ENCODE results near the gene EMILIN3. TPM values are rescaled to one million over a fixed set of nuclear protein-coding genes. Genes with fewer than 3 reads are reported as not detected.
A peak's percentile ranks its signal among the peaks of the same experiment; 100 is the strongest.
"Not testable (repeated sequence)": the region's sequence is repeated elsewhere in the genome, so short reads cannot be mapped to it uniquely, and the experiment has no call there.

EMILIN3 gene
- total RNA-seq, 2 experiments from 2014 or later: not detected

DNA sequence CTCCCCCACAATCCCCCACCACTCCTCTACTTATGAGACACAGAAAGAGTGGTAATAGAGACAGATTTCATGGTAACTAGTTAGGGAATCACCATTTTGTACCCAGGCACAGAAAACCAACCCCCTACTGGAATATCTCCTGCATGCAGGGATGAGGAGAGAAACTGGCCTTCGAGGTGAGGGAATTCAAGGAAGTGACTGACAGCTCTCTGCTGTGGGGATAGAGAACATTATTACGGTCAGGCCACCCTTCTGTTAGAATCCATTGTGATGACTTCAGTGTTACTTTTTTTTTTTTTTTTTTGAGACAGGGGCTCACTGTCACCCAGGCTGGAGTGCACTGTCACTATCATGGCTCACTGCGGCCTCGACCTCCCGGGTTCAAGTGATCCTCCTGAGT lies 39.4 kb downstream of the EMILIN3 start:
- peaks cover 18% of the 10 kb centered on the region for H3K4me1 Mint-ChIP-seq
- POLR2A ChIA-PET: no interaction called here
- ATAC-seq (ENCODE audit: low read depth) (no peak), DNase-seq (no peak)
- H3K27me3 Mint-ChIP-seq: peaks cover 2% of the 10 kb centered on the region
- no peaks in the 10 kb centered on the region for H3K36me3 Mint-ChIP-seq
- no peaks in the 10 kb centered on the region for H3K9me3 Mint-ChIP-seq
- no peak overlapping the region for H3K4me3 Mint-ChIP-seq
- H3K27ac Mint-ChIP-seq: no peak overlapping the region

DNA sequence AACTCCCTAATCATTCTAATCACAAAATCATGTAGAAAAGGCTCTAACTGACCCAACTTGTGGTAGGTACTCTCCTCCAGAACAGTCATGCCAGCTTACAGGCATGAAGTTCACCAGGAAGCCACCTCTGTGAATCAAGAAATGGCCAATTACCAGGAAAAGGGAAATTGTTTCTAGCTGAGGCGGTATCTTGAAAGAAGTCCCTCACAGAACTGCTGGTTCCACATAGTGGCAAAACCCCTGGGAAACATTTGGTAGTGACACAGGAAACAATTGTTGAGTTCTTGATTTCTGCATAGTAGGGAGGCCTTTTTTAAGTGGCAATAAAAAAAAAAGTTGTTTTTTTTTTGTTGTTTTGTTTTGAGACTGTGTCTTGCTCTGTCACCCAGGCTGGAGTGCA lies 45.6 kb downstream of the EMILIN3 start:
- peaks cover 16% of the 10 kb centered on the region for H3K4me1 Mint-ChIP-seq

DNA sequence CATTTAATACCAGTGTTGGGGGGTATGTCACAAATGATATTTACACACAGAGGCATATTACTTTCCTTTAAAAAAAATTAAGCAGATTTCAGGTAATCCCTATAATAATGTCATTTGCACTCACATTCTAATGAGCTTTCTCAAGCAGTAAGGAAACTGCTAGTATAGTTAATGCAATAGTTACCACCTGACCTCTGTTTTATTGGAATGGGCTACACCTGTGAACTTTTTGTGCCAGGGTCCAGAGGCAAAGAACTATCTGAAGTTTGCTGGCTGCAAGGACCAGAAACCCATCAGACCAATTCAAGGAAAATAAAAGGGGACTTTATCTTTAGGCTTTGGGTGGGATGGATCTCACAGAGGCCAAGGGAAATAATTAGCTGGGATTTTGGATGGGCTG lies 46.2 kb downstream of the EMILIN3 start:
- no peak for DNase-seq
- Mint-ChIP-seq H3K36me3 (peaks cover 1% of the 10 kb centered on the region), H3K4me3 (no peak overlapping the region), H3K9me3 (no peaks in the 10 kb centered on the region), H3K4me1 (peaks cover 19% of the 10 kb centered on the region), H3K27me3 (peaks cover 4% of the 10 kb centered on the region), H3K27ac (no peak overlapping the region)
- ATAC-seq (ENCODE audit: low read depth): no peak
- POLR2A ChIA-PET: no interaction called here

More for the DNA sequence above, 45.6 kb downstream of the EMILIN3 start:
- Mint-ChIP-seq H3K27me3 (peaks cover 4% of the 10 kb centered on the region), H3K36me3 (peaks cover 1% of the 10 kb centered on the region), H3K9me3 (no peaks in the 10 kb centered on the region), H3K4me3 (no peak overlapping the region), H3K27ac (no peak overlapping the region)
- no peak for ATAC-seq (ENCODE audit: low read depth)
- POLR2A ChIA-PET: no interaction called here
- DNase-seq: no peak

DNA sequence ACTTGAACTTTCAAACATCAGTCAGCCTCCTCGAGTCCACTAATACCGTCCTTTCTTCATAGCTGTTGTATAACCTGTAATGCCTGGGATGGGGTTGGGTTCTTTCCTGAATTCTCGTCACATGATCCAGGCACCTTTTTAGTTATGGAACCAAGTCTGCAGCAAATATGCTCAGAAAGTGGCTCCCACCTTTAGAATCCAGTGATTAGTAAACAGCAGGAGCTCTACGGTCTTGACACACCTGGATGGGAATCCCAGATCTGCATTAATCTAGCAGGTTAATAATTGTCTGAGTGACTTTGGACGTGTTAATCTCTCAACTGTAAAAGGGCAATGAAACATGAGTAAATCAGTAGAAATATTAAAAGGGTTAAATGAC lies 48.4 kb downstream of the EMILIN3 start:
- Mint-ChIP-seq H3K4me3 (peak overlapping the region; percentile 41), H3K4me1 (peaks cover 22% of the 10 kb centered on the region), H3K27me3 (peaks cover 4% of the 10 kb centered on the region), H3K27ac (peak overlapping the region; percentile 27), H3K9me3 (no peaks in the 10 kb centered on the region), H3K36me3 (peaks cover 1% of the 10 kb centered on the region)
- POLR2A ChIA-PET: interaction anchor here (2.0 kb wide), 1 partner anchor 181 kb away, joined by 8 read pairs; the partner anchor contains the start of gene PLCG1
- DNase-seq: no peak
- ATAC-seq (ENCODE audit: low read depth): no peak

DNA sequence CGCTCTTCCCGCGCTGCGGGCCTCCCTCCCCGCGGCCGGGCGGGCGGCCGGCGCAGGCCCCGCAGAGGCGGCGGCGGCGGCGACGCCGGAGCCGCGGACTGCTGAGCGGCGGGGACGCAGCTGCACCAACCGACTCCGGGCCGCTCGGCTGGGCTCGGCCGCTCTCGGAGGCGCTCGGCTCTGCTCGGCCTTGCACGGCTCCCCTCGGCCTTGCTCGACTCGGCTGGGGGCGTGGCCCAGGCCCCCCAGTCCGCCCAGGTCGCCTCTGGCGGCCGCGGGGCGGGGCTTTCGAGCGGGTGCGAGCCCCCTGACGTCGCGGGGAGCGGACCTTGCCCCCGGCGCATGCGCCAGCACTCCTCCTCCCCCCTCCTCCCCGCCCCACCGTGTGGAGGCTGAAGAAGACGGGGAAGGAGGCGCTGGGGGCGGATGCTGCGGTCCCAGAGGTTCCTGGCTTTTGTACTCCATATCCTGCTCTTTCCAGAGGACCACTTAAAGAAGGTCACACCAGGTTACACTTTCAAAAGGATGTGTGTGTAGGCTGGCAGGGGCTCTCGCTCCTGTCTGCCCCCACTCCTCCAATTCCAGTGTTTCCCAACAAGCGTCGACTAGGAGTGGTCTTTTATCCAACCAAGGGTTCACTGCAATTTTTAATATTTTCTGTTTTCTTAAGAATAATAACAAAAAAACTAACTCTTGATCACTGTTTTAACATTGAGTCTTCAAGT lies 48.9 kb downstream of the EMILIN3 start, which contains the start of gene ZHX3:
Gene ZHX3, minus strand, starts transcription at position 186 of the 725 bp plus-strand sequence. CDS start 112,815 bp downstream, outside the sequence.
- peak; percentile 99 for DNase-seq
- POLR2A ChIA-PET: interaction anchor here (0.7 to 2.0 kb wide), 2 partner anchors 170 to 180 kb away, joined by 3 to 8 read pairs; partner anchors contain the start of gene PLCG1
- Mint-ChIP-seq H3K4me1 (peaks cover 22% of the 10 kb centered on the region), H3K4me3 (peak within 1 kb of the TSS; percentile 87), H3K27ac (peak within 1 kb of the TSS; percentile 85), H3K27me3 (peaks cover 2% of the 10 kb centered on the region), H3K36me3 (peaks cover 1% of the 10 kb centered on the region), H3K9me3 (no peaks in the 10 kb centered on the region)
- ATAC-seq (ENCODE audit: low read depth): peak; percentile 99

DNA sequence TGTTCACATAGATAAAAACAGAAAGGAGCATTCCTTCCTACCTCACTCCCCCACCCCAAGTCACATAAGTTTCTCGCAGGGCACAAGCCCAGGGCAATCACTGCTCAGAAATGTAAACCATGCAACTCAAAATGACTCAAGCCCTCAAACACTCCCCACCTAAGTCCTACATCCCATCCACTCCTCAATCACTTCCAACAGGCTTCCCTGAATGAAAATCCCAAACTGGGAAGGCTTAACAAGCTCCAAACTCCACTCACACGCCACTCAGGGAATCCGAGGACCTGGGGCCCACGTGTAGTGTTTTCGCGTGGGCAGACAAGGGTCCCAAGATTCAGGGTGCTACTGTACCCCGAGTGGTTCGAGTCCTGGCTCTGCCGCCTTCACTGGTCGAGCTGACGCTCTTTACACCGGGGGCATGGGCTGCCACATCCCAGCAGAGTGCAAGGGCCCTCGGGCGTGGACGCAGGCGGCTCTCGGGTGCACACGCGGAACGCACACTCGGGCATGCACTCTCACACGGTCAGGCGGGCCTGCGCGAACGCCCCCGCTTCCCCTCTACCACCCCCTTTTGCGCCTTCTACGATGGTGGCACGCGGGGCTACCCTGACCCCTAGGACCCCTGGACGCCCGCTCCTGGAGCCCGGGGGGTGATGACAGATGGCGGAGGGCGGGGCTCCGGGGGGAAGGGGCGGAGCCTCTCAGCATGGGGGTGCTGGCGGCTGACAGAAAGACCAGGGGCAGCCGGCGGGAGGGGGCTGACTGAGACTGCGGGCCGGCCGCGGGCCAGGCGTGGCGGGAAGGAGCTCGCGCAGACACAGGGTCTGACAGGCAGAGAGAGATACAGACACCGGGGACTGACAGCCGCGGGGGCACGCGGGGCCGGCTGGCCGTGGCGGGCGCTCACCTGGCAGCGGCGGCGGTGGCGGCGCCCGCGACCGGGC lies 49.7 kb downstream of the EMILIN3 start:
- peak; percentile 55 for ATAC-seq (ENCODE audit: low read depth)
- Mint-ChIP-seq H3K27ac (peak overlapping the region; percentile 85), H3K9me3 (no peaks in the 10 kb centered on the region), H3K27me3 (peaks cover 2% of the 10 kb centered on the region), H3K36me3 (peaks cover 1% of the 10 kb centered on the region), H3K4me3 (peak overlapping the region; percentile 87), H3K4me1 (peaks cover 22% of the 10 kb centered on the region)
- peak; percentile 79 for DNase-seq
- POLR2A ChIA-PET: interaction anchor here (0.7 to 2.0 kb wide), 3 partner anchors 10 to 179 kb away, joined by 3 to 8 read pairs (median 5); partner anchors contain the start of gene PLCG1

DNA sequence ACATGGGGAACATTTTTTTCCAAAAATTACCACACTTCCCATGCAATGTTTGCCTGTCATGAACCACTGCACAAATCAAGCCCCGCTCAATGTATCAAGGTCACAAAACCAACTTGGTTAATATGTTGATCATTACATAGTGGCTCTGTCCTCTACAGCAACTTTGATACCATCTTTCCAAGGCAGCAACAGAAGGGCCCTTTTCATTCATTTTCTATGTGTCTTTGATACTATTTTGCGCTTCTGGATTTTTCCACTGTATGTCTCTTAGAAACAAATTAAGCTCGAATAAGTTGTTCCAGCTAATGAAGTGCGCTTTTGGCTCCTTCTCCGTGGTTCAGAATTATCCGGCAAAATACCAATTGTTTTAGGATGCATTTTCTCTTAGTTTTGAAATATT lies 50.6 kb downstream of the EMILIN3 start:
- Mint-ChIP-seq H3K4me3 (peak overlapping the region; percentile 87), H3K9me3 (no peaks in the 10 kb centered on the region), H3K27ac (no peak overlapping the region), H3K4me1 (peaks cover 23% of the 10 kb centered on the region), H3K27me3 (peaks cover 2% of the 10 kb centered on the region), H3K36me3 (peaks cover 1% of the 10 kb centered on the region)
- ATAC-seq (ENCODE audit: low read depth) (no peak), DNase-seq (no peak)
- POLR2A ChIA-PET: interaction anchor here (1.1 kb wide), 1 partner anchor 10 kb away, joined by 5 read pairs; no protein-coding TSS in a partner anchor

DNA sequence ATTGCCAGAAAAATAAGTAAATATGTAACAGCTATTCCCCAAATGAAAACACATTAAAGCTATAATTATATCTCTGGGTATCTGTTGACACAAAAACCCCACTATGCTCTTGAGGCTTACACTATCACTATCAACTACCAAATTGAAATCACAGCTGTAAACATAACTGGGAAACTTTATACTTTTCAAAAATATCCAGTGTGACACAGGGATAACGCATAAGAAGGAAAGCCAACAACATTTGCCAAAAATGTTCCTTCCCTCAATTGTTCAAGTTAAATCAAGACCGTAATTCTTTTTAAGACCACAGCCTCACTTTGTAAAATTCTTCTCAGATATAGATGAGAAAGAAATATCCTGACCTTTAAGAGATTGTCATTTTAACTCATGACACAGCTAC lies 52.2 kb downstream of the EMILIN3 start:
- Mint-ChIP-seq H3K36me3 (peaks cover 5% of the 10 kb centered on the region), H3K4me1 (peaks cover 16% of the 10 kb centered on the region), H3K9me3 (no peaks in the 10 kb centered on the region), H3K27ac (no peak overlapping the region), H3K4me3 (no peak overlapping the region), H3K27me3 (peaks cover 2% of the 10 kb centered on the region)
- ATAC-seq (ENCODE audit: low read depth): no peak
- DNase-seq: no peak
- POLR2A ChIA-PET: no interaction called here

DNA sequence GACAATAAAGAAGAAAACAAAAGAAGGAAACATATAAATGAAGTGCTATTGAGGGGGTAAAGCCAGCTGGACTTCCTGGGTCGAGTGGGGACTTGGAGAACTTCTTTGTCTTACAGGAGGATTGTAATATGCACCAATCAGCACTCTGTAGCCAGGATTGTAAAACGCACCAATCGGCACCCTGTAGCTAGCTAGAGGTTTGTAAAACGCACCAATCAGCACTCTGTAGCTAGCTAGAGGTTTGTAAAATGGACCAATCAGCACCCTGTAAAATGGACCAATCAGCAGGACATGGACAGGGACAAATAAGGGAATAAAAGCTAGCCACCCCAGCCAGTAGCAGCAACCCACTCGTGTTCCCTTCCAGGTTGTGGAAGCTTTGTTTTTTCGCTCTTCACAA lies 54.6 kb downstream of the EMILIN3 start:
- H3K27me3 Mint-ChIP-seq; H3K4me3 Mint-ChIP-seq; POLR2A ChIA-PET; DNase-seq; ATAC-seq (ENCODE audit: low read depth); H3K9me3 Mint-ChIP-seq; H3K27ac Mint-ChIP-seq; H3K36me3 Mint-ChIP-seq: not testable (repeated sequence)
- peaks cover 23% of the 10 kb centered on the region for H3K4me1 Mint-ChIP-seq

Other genes starting within 250 kb of the EMILIN3 start
- 100 to 1,000 TPM; 419 to 425 TPM for gene PLCG1, start 229.3 kb downstream of the EMILIN3 start, total RNA-seq
- 10 to 100 TPM; 12.3 to 17.1 TPM for gene ZHX3, start 49.1 kb downstream of the EMILIN3 start, total RNA-seq
- 1 to 10 TPM; 2.2 to 2.5 TPM for gene LPIN3, start 26.0 kb downstream of the EMILIN3 start, total RNA-seq